Prostate gland (tissue), 2 donors: ENCODE data around the gene ZBTB7C.

Experiments
- POLR2AphosphoS5 ChIP-seq: sonication (generic); formaldehyde crosslinking; IDR thresholded peaks from one replicate; pipeline ENCODE4 v1.6.1; 2017; ENCODE audit warnings: antibody characterized with exemption
- TF ChIP-seq, protein P1 (sequence below), 4 experiments: fragments of 200-600 bp in 2 of 4; fragments of 450-650 bp in 2 of 4; sonication (generic) in 2 of 4; IDR thresholded peaks; 1 replicate in 3 of 4; 2 replicates in 1 of 4; pipeline ENCODE4 v1.5.1; 2016 to 2019; ENCODE audit warnings: antibody characterized with exemption in 4 of 4, mild to moderate bottlenecking in 2 of 4, moderate library complexity in 2 of 4

- no peak for TF ChIP-seq POLR2AphosphoS5
- TF ChIP-seq, protein P1, sequence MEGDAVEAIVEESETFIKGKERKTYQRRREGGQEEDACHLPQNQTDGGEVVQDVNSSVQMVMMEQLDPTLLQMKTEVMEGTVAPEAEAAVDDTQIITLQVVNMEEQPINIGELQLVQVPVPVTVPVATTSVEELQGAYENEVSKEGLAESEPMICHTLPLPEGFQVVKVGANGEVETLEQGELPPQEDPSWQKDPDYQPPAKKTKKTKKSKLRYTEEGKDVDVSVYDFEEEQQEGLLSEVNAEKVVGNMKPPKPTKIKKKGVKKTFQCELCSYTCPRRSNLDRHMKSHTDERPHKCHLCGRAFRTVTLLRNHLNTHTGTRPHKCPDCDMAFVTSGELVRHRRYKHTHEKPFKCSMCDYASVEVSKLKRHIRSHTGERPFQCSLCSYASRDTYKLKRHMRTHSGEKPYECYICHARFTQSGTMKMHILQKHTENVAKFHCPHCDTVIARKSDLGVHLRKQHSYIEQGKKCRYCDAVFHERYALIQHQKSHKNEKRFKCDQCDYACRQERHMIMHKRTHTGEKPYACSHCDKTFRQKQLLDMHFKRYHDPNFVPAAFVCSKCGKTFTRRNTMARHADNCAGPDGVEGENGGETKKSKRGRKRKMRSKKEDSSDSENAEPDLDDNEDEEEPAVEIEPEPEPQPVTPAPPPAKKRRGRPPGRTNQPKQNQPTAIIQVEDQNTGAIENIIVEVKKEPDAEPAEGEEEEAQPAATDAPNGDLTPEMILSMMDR (IDR thresholded peaks at IDR 0.05): no peak
Measured at GRCh38 chr18:48334845-48335244, 74.3 kb downstream of the ZBTB7C start.
